ENCODE results near the gene FKBP1A. TPM values are rescaled to one million over a fixed set of nuclear protein-coding genes. Genes with fewer than 3 reads are reported as not detected.

FKBP1A gene
- total and polyA plus RNA-seq, 9 of the 15 experiments (the other 6 are each of a cell fraction or from before 2014, with no cell fraction given) = 48.8 to 502 (median 89.6) TPM

- H3K27me3 ChIP-seq (ENCODE audit: control insufficient read depth in 2 of 2, insufficient read depth in 2 of 2, low read length in 2 of 2) = no peaks in the 10 kb centered on the region
- intact Hi-C loops (cut with micrococcal nuclease) = no loop called here
- ATAC-seq (no peak), FAIRE-seq (no peak), DNase-seq (ENCODE audit: extremely low read depth in 1 of 4, low spot score in 3 of 4) (no peak)
- CTCF ChIA-PET (ENCODE audit: low intra/inter-chr PET ratio) = no interaction called here
- H3K9ac ChIP-seq (ENCODE audit: insufficient read depth in 1 of 2, low read depth in 2 of 2, low read length in 2 of 2) = no peak overlapping the region
- H3K9me1 ChIP-seq (ENCODE audit: control insufficient read depth, insufficient read depth, low read length) = no peaks in the 10 kb centered on the region
- in situ Hi-C loops (cut with MboI) = no loop called here
- no peak overlapping the region for H2AFZ ChIP-seq (ENCODE audit: low read depth, low read length)
- no TSS peak for BruUV-seq (replicated peaks)
- 17% methylated on average over 4 of the region's 4 CpGs for WGBS (ENCODE audit: insufficient coverage, low coverage, missing lambda C conversion rate)
- no peaks in the 10 kb centered on the region for H4K20me1 ChIP-seq (replicated peaks; ENCODE audit: control insufficient read depth, insufficient read depth, low read length)
- POLR2A ChIA-PET = interaction anchor here (0.6 to 0.9 kb wide), 2 partner anchors 9 to 24 kb away, joined by 3 read pairs; no protein-coding TSS in a partner anchor
- H3K9me3 ChIP-seq (replicated peaks; ENCODE audit: control insufficient read depth, insufficient read depth, low read depth, low read length) = no peaks in the 10 kb centered on the region
- no peak overlapping the region for H3K4me2 ChIP-seq (ENCODE audit: insufficient read depth, low read length)
- TF ChIP-seq, protein P1, sequence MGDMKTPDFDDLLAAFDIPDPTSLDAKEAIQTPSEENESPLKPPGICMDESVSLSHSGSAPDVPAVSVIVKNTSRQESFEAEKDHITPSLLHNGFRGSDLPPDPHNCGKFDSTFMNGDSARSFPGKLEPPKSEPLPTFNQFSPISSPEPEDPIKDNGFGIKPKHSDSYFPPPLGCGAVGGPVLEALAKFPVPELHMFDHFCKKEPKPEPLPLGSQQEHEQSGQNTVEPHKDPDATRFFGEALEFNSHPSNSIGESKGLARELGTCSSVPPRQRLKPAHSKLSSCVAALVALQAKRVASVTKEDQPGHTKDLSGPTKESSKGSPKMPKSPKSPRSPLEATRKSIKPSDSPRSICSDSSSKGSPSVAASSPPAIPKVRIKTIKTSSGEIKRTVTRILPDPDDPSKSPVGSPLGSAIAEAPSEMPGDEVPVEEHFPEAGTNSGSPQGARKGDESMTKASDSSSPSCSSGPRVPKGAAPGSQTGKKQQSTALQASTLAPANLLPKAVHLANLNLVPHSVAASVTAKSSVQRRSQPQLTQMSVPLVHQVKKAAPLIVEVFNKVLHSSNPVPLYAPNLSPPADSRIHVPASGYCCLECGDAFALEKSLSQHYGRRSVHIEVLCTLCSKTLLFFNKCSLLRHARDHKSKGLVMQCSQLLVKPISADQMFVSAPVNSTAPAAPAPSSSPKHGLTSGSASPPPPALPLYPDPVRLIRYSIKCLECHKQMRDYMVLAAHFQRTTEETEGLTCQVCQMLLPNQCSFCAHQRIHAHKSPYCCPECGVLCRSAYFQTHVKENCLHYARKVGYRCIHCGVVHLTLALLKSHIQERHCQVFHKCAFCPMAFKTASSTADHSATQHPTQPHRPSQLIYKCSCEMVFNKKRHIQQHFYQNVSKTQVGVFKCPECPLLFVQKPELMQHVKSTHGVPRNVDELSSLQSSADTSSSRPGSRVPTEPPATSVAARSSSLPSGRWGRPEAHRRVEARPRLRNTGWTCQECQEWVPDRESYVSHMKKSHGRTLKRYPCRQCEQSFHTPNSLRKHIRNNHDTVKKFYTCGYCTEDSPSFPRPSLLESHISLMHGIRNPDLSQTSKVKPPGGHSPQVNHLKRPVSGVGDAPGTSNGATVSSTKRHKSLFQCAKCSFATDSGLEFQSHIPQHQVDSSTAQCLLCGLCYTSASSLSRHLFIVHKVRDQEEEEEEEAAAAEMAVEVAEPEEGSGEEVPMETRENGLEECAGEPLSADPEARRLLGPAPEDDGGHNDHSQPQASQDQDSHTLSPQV (IDR thresholded peaks at IDR 0.05) = no peak
- no peak for TF ChIP-seq NR2C2 (CRISPR knock-in tag; IDR thresholded peaks at IDR 0.05)
- TF ChIP-seq NR2C2 (tag; IDR thresholded peaks at IDR 0.05) = 0 out of 2 replicates have a peak, but pooled peaks have one; percentile 27
- H3K4me1 ChIP-seq (replicated peaks in 1 of 2; ENCODE audit: control insufficient read depth in 2 of 2, insufficient read depth in 2 of 2, low read length in 2 of 2) = peaks cover 2 to 28% of the 10 kb centered on the region in 2 experiments; a peak in 3 of 5 replicates
- H3K79me2 ChIP-seq (ENCODE audit: control insufficient read depth, insufficient read depth, low read length) = no peaks in the 10 kb centered on the region
- no peak overlapping the region for H3K4me3 ChIP-seq
- H3K27ac ChIP-seq (ENCODE audit: extremely low read depth, low read depth, low read length) = no peak overlapping the region
- no peaks in the 10 kb centered on the region for H3K36me3 ChIP-seq (ENCODE audit: control insufficient read depth, insufficient read depth, low read length)
Observed at GRCh38 chr20:1429143-1429728, 36.4 kb upstream of the FKBP1A start.

Measured in K562 (cell line).